Measurements from ENCODE around the gene NOL9. TPM values are rescaled to one million over a fixed set of nuclear protein-coding genes. Genes with fewer than 3 reads are reported as not detected.
"Not testable (repeated sequence)": the region's sequence is repeated elsewhere in the genome, so short reads cannot be mapped to it uniquely, and the experiment has no call there.

Gene NOL9
- total RNA-seq, 1 donor from 2014 or later: 32.5 TPM

DNA sequence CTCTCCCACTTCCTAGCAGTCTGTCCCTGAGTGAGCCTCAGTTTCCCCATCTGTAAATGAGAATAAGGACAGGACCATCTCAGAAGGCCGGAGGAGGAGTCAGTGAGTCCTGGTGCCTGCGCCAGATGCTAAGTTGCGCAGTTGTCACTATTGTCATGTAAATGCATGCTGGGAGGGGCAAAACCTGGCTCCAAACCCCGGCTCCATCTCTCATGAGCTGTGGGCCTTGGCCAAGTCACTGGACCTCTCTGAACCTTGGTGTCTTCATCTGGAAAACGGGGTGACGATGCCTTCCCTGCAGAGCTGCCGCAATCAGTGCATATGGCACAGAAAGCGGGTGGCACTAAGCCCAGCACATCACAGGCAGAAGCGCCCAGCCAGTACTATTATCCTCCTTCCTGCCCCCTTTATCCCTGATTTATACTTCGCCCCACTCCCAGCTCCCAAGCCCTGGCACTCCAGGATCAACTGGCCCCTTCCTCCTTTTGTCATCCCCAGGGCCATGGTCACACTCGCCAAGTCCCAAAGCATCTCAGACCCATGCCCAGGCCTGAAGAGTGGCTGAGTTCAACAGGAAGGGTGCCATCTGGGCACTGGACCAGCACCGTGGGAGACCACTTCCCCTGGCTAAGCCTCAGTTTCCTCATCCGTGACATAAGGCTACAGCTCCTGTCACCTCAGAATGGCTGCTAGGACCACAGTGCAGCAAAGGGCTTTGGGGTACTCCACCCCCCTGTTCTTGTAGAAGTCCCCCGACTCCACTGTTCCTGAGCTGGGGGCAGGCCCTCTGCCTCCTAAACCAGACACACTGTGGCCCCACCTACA, 58.6 kb downstream of the NOL9 start:
- Histone ChIP-seq H3K4me3 (ENCODE audit: low read depth, low read length) (no peak overlapping the region), H3K27me3 (ENCODE audit: control insufficient read depth, insufficient read depth, low read length) (no peaks in the 10 kb centered on the region), H3K36me3 (ENCODE audit: control insufficient read depth, insufficient read depth, low read length) (no peaks in the 10 kb centered on the region)
- TF ChIP-seq, protein P1, sequence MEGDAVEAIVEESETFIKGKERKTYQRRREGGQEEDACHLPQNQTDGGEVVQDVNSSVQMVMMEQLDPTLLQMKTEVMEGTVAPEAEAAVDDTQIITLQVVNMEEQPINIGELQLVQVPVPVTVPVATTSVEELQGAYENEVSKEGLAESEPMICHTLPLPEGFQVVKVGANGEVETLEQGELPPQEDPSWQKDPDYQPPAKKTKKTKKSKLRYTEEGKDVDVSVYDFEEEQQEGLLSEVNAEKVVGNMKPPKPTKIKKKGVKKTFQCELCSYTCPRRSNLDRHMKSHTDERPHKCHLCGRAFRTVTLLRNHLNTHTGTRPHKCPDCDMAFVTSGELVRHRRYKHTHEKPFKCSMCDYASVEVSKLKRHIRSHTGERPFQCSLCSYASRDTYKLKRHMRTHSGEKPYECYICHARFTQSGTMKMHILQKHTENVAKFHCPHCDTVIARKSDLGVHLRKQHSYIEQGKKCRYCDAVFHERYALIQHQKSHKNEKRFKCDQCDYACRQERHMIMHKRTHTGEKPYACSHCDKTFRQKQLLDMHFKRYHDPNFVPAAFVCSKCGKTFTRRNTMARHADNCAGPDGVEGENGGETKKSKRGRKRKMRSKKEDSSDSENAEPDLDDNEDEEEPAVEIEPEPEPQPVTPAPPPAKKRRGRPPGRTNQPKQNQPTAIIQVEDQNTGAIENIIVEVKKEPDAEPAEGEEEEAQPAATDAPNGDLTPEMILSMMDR (IDR thresholded peaks at IDR 0.05; ENCODE audit: insufficient read depth, low read length, poor library complexity, severe bottlenecking): no peak
- no peak for DNase-seq (ENCODE audit: low read depth)

DNA sequence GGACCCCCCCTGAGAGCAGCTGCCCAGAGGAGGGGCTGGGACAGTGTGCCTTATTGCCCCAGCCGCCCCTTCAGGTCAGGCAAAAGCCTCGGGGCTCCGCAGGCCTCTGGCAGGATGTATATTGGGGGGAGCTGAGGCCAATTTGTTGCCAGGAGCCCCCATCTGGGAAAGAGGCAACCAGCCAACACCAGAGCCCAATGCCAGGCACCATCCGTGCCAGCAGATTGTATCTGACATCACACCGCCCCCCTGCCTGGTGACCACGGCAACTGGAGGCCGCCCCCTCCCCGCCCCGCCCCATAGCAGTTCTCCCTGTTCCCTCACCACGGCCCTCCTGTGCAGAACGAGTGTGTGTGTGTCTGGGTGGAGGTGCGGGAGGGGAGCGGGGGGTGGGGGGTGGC, 59.3 kb downstream of the NOL9 start:
- TF ChIP-seq, protein P1 (IDR thresholded peaks at IDR 0.05; ENCODE audit: insufficient read depth, low read length, poor library complexity, severe bottlenecking): no peak

DNA sequence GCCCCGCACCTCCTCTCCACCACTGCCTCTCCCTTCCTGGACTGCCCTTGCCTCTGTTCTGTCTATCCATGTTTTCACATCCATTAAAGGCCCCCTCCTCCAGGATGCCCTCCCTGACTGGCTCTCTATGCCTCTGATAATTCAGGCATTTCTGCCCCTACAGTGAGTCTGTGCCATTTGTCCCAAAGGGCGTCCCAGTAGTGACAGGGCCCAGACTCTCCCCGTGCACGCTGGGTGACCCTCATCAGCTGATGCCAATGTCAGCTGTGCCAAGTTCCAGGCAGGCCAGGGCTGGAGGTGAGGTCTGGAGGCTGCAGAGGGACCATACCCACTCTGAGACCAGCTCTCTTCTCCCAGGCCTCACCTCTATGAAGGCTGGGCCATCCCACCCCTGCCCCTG, 59.7 kb downstream of the NOL9 start:
- H3K4me3 ChIP-seq (ENCODE audit: low read depth, low read length): no peak overlapping the region
- TF ChIP-seq, protein P1 (IDR thresholded peaks at IDR 0.05; ENCODE audit: insufficient read depth, low read length, poor library complexity, severe bottlenecking): no peak
- no peaks in the 10 kb centered on the region for H3K27me3 ChIP-seq (ENCODE audit: control insufficient read depth, insufficient read depth, low read length)
- DNase-seq (ENCODE audit: low read depth): no peak
- no peaks in the 10 kb centered on the region for H3K36me3 ChIP-seq (ENCODE audit: control insufficient read depth, insufficient read depth, low read length)

More for the DNA sequence above, 59.3 kb downstream of the NOL9 start:
- Histone ChIP-seq H3K36me3 (ENCODE audit: control insufficient read depth, insufficient read depth, low read length) (no peaks in the 10 kb centered on the region), H3K4me3 (ENCODE audit: low read depth, low read length) (no peak overlapping the region), H3K27me3 (ENCODE audit: control insufficient read depth, insufficient read depth, low read length) (no peaks in the 10 kb centered on the region)
- no peak for DNase-seq (ENCODE audit: low read depth)

DNA sequence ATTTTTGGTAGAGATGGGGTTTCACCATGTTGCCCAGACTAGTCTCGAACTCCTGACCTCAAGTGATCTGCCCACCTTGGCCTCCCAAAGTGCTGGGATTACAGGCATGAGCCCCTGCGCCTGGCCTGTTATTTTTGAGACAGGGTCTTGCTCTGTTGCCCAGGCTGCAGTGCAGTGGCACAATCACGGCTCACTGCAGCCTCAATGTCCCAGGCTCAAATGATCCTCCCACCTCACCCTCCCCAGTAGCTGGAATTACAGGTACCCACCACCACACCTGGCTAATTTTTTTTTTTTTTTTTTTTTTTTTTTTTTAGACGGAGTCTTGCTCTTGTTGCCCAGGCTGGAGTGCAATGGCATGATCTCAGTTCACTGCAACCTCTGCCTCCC, 60.5 kb downstream of the NOL9 start:
- not testable (repeated sequence) for DNase-seq (ENCODE audit: low read depth); H3K36me3 ChIP-seq (ENCODE audit: control insufficient read depth, insufficient read depth, low read length); H3K27me3 ChIP-seq (ENCODE audit: control insufficient read depth, insufficient read depth, low read length)

DNA sequence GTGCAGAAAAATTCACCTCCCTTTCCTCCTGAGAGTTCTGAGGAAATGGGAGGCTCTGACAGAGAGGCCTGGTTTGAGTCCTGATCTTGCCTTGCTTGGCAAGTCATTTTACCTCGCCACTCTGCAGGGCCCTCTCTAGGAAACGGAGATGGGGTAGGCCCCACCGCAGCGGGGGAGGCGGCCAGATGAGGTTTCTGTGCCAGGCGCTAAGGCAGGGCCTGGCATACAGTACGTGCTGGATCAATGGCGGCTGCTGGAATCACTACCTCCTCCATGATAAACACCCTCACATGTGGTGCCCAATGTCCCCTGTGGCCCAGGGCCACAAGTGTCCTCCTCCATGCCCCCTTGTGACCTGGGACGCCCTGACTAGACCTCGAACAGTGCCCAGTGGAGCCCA, 62.3 kb downstream of the NOL9 start:
- no peaks in the 10 kb centered on the region for H3K27me3 ChIP-seq (ENCODE audit: control insufficient read depth, insufficient read depth, low read length)

More for the DNA sequence above, 60.5 kb downstream of the NOL9 start:
- not testable (repeated sequence) for H3K4me3 ChIP-seq (ENCODE audit: low read depth, low read length)

DNA sequence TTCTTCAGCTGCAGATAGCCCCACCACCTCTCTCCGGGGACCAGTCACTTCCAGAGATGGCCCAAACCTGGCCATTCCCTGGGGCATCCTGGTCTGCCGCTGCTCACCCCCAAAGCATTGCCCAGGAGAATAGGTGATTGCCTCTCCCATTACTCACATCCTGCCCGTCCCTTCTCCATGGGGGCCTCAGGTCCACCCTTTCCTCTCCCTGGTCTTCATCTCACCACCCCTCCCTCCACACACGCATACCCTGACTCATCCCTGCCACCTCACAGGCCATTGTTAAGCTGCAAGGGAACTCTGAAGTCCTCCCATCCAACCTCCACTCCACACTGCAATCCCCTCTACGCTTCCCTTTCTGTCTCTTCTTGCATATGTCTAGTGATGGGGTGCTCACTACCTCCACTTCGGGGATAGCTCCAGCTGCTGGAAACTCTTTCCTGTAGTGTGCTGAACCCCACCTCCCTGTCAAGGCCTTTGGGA, 62.8 kb downstream of the NOL9 start, which contains the start of gene PLEKHG5:
PLEKHG5 (minus strand) TSS at position 188 of the 483 bp plus-strand sequence. CDS start 14,096 bp downstream, outside the sequence.
- TF ChIP-seq, protein P1 (IDR thresholded peaks at IDR 0.05; ENCODE audit: insufficient read depth, low read length, poor library complexity, severe bottlenecking): no peak
- Histone ChIP-seq H3K36me3 (ENCODE audit: control insufficient read depth, insufficient read depth, low read length) (no peaks in the 10 kb centered on the region), H3K27me3 (ENCODE audit: control insufficient read depth, insufficient read depth, low read length) (no peaks in the 10 kb centered on the region), H3K4me3 (ENCODE audit: low read depth, low read length) (peak within 1 kb of the TSS; percentile 87)
- DNase-seq (ENCODE audit: low read depth): no peak

More for the DNA sequence above, 62.3 kb downstream of the NOL9 start:
- no peak for DNase-seq (ENCODE audit: low read depth)
- TF ChIP-seq, protein P1 (IDR thresholded peaks at IDR 0.05; ENCODE audit: insufficient read depth, low read length, poor library complexity, severe bottlenecking): no peak
- H3K4me3 ChIP-seq (ENCODE audit: low read depth, low read length): no peak overlapping the region
- no peaks in the 10 kb centered on the region for H3K36me3 ChIP-seq (ENCODE audit: control insufficient read depth, insufficient read depth, low read length)

Data from kidney epithelial cell (primary cell).